SK-N-SH (cell line): Measurements from ENCODE around the gene HECW1. TPM values are rescaled to one million over a fixed set of nuclear protein-coding genes. Genes with fewer than 3 reads are reported as not detected.

Experiments
- CTCF ChIA-PET: fragments of 300-600, 350-600 bp; formaldehyde crosslinking; extraction: SDS; loops from one replicate; lab custom pipeline; 2021; lab: Yijun Ruan, JAX
- POLR2A ChIA-PET: fragments of 350-600 bp; sonication (Branson Sonifier 250); formaldehyde crosslinking; extraction: SDS; loops from one replicate; lab custom pipeline; 2020; ENCODE audit warnings: antibody characterized with exemption, inconsistent platforms; lab: Yijun Ruan, JAX
- DNase-seq: peaks from one replicate; pipeline ENCODE4 v3.0.0; 2012
- H2AFZ ChIP-seq: fragments of 200-600 bp; sonication (generic); 2 replicates; pipeline ENCODE4 v1.8.1; 2016; ENCODE audit warnings: antibody characterized with exemption, mild to moderate bottlenecking, low read depth
- H3F3A ChIP-seq: fragments of 200-600 bp; sonication (generic); replicated peaks from 2 replicates; pipeline ENCODE3; 2016; ENCODE audit warnings: antibody characterized with exemption, mild to moderate bottlenecking; ENCODE audit not compliant: insufficient read depth
- H3K27ac ChIP-seq, 2 experiments: fragments of 200-500 bp in 1 of 2; fragments of 200-600 bp in 1 of 2; sonication (Bioruptor generic) in 1 of 2; sonication (generic), shearing (Covaris generic) in 1 of 2; 2 replicates each; pipeline versions ENCODE4 v1.5.1 to v1.6.1; 2014 to 2016; ENCODE audit warnings: low read depth in 2 of 2, inconsistent platforms in 1 of 2, low read length in 1 of 2, mild to moderate bottlenecking in 1 of 2, mixed read lengths in 1 of 2
- H3K27me3 ChIP-seq: fragments of 200-600 bp; sonication (generic), shearing (Covaris generic); 2 replicates; pipeline ENCODE4 v1.6.1; 2016; ENCODE audit warnings: mixed run types; ENCODE audit not compliant: insufficient read depth
- H3K36me3 ChIP-seq, 2 experiments: fragments of 200-500 bp in 1 of 2; fragments of 200-600 bp in 1 of 2; sonication (Bioruptor generic) in 1 of 2; sonication (generic) in 1 of 2; replicated peaks in 1 of 2; 2 replicates each; pipeline versions ENCODE3 to v1.5.1; 2014 to 2016; ENCODE audit warnings: low read length in 1 of 2, mild to moderate bottlenecking in 1 of 2; ENCODE audit not compliant: insufficient read depth in 2 of 2, control insufficient read depth in 1 of 2
- H3K4me1 ChIP-seq, 2 experiments: fragments of 200-500 bp in 1 of 2; fragments of 200-600 bp in 1 of 2; sonication (Bioruptor generic) in 1 of 2; sonication (generic), shearing (Covaris generic) in 1 of 2; 2 replicates each; pipeline versions ENCODE4 v1.5.1 to v1.6.1; 2014 to 2016; ENCODE audit warnings: low read depth in 1 of 2, low read length in 1 of 2, mixed run types in 1 of 2; ENCODE audit not compliant: insufficient read depth in 2 of 2, control insufficient read depth in 1 of 2
- H3K4me2 ChIP-seq: fragments of 200-600 bp; sonication (generic), shearing (Covaris generic); 2 replicates; pipeline ENCODE4 v1.6.1; 2017; ENCODE audit warnings: mixed run types
- H3K4me3 ChIP-seq, 2 experiments: fragments of 200-500 bp in 1 of 2; fragments of 200-600 bp in 1 of 2; sonication (Bioruptor generic) in 1 of 2; sonication (generic), shearing (Covaris generic) in 1 of 2; 2 replicates each; pipeline versions ENCODE4 v1.5.1 to v1.8.1; 2014 to 2016; ENCODE audit warnings: low read depth in 2 of 2, inconsistent platforms in 1 of 2, low read length in 1 of 2, mild to moderate bottlenecking in 1 of 2, mixed read lengths in 1 of 2, moderate library complexity in 1 of 2
- H3K79me2 ChIP-seq: fragments of 200-600 bp; sonication (generic); 2 replicates; pipeline ENCODE4 v1.8.1; 2017; ENCODE audit warnings: mild to moderate bottlenecking; ENCODE audit not compliant: insufficient read depth
- H3K9ac ChIP-seq: fragments of 200-600 bp; sonication (generic); 2 replicates; pipeline ENCODE4 v1.6.1; 2017; ENCODE audit warnings: mixed run types
- H3K9me2 ChIP-seq: fragments of 200-600 bp; sonication (generic); 2 replicates; pipeline ENCODE4 v1.6.1; 2017; ENCODE audit warnings: mixed run types
- H3K9me3 ChIP-seq: fragments of 200-600 bp; sonication (generic); 2 replicates; pipeline ENCODE4 v1.6.1; 2017; ENCODE audit warnings: mixed run types, mild to moderate bottlenecking, moderate library complexity
- H4K20me1 ChIP-seq: fragments of 200-600 bp; sonication (generic); 2 replicates; pipeline ENCODE4 v1.6.1; 2017; ENCODE audit warnings: mild to moderate bottlenecking, mixed run types; ENCODE audit not compliant: insufficient read depth
- CTCF ChIP-seq: fragments of 200-600 bp; sonication (generic); IDR thresholded peaks from 2 replicates; pipeline ENCODE4 v1.6.1; 2017; ENCODE audit warnings: antibody characterized with exemption, mild to moderate bottlenecking, moderate library complexity
- ELF1 ChIP-seq: IDR thresholded peaks from 2 replicates; pipeline ENCODE4 v1.4.0; 2012
- EZH2phosphoT487 ChIP-seq: fragments of 200-600 bp; sonication (generic); IDR thresholded peaks from 2 replicates; pipeline ENCODE4 v1.6.1; 2017; ENCODE audit warnings: low read depth, mixed run types, mild to moderate bottlenecking, antibody characterized with exemption, moderate library complexity, borderline replicate concordance
- FOSL2 ChIP-seq: IDR thresholded peaks from 2 replicates; pipeline ENCODE4 v1.4.0; 2012; ENCODE audit warnings: low read depth, mild to moderate bottlenecking, moderate library complexity, borderline replicate concordance
- FOXJ3 ChIP-seq: sonication (generic); formaldehyde crosslinking; IDR thresholded peaks from 2 replicates; pipeline ENCODE4 v1.5.1; 2020; ENCODE audit warnings: mild to moderate bottlenecking, missing genetic modification reagents
- FOXM1 ChIP-seq: IDR thresholded peaks from 2 replicates; pipeline ENCODE4 v1.4.0; 2012; ENCODE audit warnings: low read depth, mild to moderate bottlenecking
- GABPA ChIP-seq: IDR thresholded peaks from 2 replicates; pipeline ENCODE4 v1.4.0; 2012; ENCODE audit warnings: low read depth, mild to moderate bottlenecking
- JUND ChIP-seq: IDR thresholded peaks from 2 replicates; pipeline ENCODE4 v1.4.0; 2012
- NFIC ChIP-seq: IDR thresholded peaks from 2 replicates; pipeline ENCODE4 v1.4.0; 2012; ENCODE audit warnings: borderline replicate concordance
- PBX3 ChIP-seq: IDR thresholded peaks from 2 replicates; pipeline ENCODE4; 2012
- POLR2AphosphoS5 ChIP-seq: IDR thresholded peaks from 2 replicates; pipeline ENCODE4 v1.6.1; 2012; ENCODE audit warnings: low read depth, low read length
- RAD21 ChIP-seq: IDR thresholded peaks from 2 replicates; pipeline ENCODE4 v1.6.1; 2012; ENCODE audit warnings: mild to moderate bottlenecking, low read length
- REST ChIP-seq: IDR thresholded peaks from 2 replicates; pipeline ENCODE4 v1.6.1; 2012; ENCODE audit warnings: mild to moderate bottlenecking, low read depth, low read length, moderate library complexity
- RFX5 ChIP-seq: IDR thresholded peaks from 2 replicates; pipeline ENCODE4 v1.6.1; 2012; ENCODE audit warnings: mild to moderate bottlenecking, improper control_type of control experiment, low read length
- RXRA ChIP-seq: IDR thresholded peaks from 2 replicates; pipeline ENCODE4 v1.4.0; 2012; ENCODE audit warnings: low read depth, mild to moderate bottlenecking, borderline replicate concordance
- SMC3 ChIP-seq: IDR thresholded peaks from 2 replicates; pipeline ENCODE4 v1.6.1; 2012; ENCODE audit warnings: low read depth, low read length, improper control_type of control experiment
- TCF12 ChIP-seq: IDR thresholded peaks from 2 replicates; pipeline ENCODE4 v1.4.0; 2012
- TEAD4 ChIP-seq: IDR thresholded peaks from 2 replicates; pipeline ENCODE4 v1.4.0; 2012; ENCODE audit warnings: mild to moderate bottlenecking, borderline replicate concordance; ENCODE audit not compliant: insufficient read depth
- ZBTB33 ChIP-seq: IDR thresholded peaks from 2 replicates; pipeline ENCODE4 v1.4.0; 2012; ENCODE audit warnings: low read depth, borderline replicate concordance
- WGBS: methylation state at CpG from one replicate; pipeline ENCODE4 v1.1.6; 2017; ENCODE audit warnings: low lambda C conversion rate; 5-methylcytosine and 5-hydroxymethylcytosine counted together
- polyA plus RNA-seq, 3 experiments: library from polyadenylated mRNA; depleted of rRNA; stranded (reverse); fragments of >200 nt; gene quantifications; 2 replicates each; pipeline ENCODE4 v1.2.3, GENCODE V29; 2012

Gene HECW1
- polyA plus RNA-seq, 1 of the 3 experiments (the other 2 are of a cell fraction) = not detected

DNA sequence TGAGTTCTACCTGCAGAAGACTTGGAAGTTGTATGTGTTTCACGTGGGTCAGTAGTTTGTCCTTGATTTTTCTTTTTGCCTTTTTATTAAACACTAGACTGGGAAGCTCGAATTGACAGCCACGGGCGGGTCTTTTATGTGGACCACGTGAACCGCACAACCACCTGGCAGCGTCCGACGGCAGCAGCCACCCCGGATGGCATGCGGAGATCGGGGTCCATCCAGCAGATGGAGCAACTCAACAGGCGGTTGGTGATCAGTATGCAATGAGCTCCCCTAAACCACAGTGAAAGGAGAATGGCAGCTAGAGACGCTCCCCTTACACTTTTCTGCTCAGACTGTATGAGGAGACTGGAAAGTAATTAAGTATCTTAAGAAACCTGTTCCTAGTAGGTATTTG is 343.8 kb downstream of the HECW1 start (continued):
- no peak for TF ChIP-seq PBX3
- no peak for TF ChIP-seq JUND
- TF ChIP-seq RFX5 = no peak
- TF ChIP-seq FOSL2 = no peak
- TF ChIP-seq EZH2phosphoT487 = no peak

- no peak overlapping the region for H2AFZ ChIP-seq
- no peak overlapping the region for H3K27ac ChIP-seq
- ChIA-PET CTCF (interaction anchor here (0.8 to 7.7 kb wide), 3 partner anchors 16 to 163 kb away, joined by 3 to 79 read pairs (median 5); no protein-coding TSS in a partner anchor), POLR2A (no interaction called here)
- DNase-seq = no peak
- TF ChIP-seq REST (no peak), GABPA (no peak), RAD21 (no peak), FOXM1 (no peak), POLR2AphosphoS5 (no peak), ELF1 (no peak), PBX3 (no peak), TCF12 (no peak), TEAD4 (no peak), FOSL2 (no peak), NFIC (no peak), FOXJ3 (CRISPR knock-in tag) (no peak), ZBTB33 (no peak), SMC3 (no peak), CTCF (no peak), RXRA (no peak), EZH2phosphoT487 (no peak)
- peaks cover 0 to 2% of the 10 kb centered on the region in 2 experiments; a peak in 1 of 4 replicates for H3K4me1 ChIP-seq
- H3K4me3 ChIP-seq = no peak overlapping the region
- H4K20me1 ChIP-seq = no peaks in the 10 kb centered on the region
- H3K79me2 ChIP-seq = no peaks in the 10 kb centered on the region
- no peak overlapping the region for H3K4me2 ChIP-seq
- no peaks in the 10 kb centered on the region for H3K36me3 ChIP-seq
- H3K9ac ChIP-seq = no peak overlapping the region
- WGBS = 55% methylated on average over 4 of the region's 4 CpGs
- no peaks in the 10 kb centered on the region for H3K9me3 ChIP-seq
- no peaks in the 10 kb centered on the region for H3F3A ChIP-seq
- H3K9me2 ChIP-seq = no peaks in the 10 kb centered on the region
- peaks cover 21% of the 10 kb centered on the region; the same call in 1 of the 2 replicates for H3K27me3 ChIP-seq
Measured at GRCh38 chr7:43458330-43459018, 346.0 kb downstream of the HECW1 start.
